SK-N-MC (cell line): ENCODE data around the gene COMMD1.

ENCODE experiments used
- DNase-seq: peaks from one replicate; pipeline ENCODE4 v3.0.0-alpha.2; 2011; ENCODE audit warnings: low read depth, low spot score
- H3K27ac ChIP-seq: fragments of 200-600 bp; sonication (generic); 2 replicates; pipeline ENCODE4 v1.5.1; 2016; ENCODE audit warnings: mixed run types
- H3K36me3 ChIP-seq: fragments of 200-600 bp; sonication (generic); 2 replicates; pipeline ENCODE4 v1.6.1; 2017; ENCODE audit warnings: antibody characterized with exemption, low read length, mixed read lengths; ENCODE audit not compliant: insufficient read depth
- H3K4me3 ChIP-seq: fragments of 200-600 bp; sonication (generic); 2 replicates; pipeline ENCODE4 v1.5.1; 2016
- H3K9ac ChIP-seq: fragments of 200-600 bp; sonication (generic); 2 replicates; pipeline ENCODE4 v1.8.0; 2017; ENCODE audit warnings: mixed run types, mixed read lengths; ENCODE audit not compliant: insufficient read length
- H3K9me3 ChIP-seq: fragments of 200-600 bp; sonication (generic); 2 replicates; pipeline ENCODE4 v1.6.1; 2017; ENCODE audit warnings: low read depth, mild to moderate bottlenecking, antibody characterized with exemption, low read length, moderate library complexity, mixed read lengths
- EZH2 ChIP-seq: fragments of 200-600 bp; sonication (generic); IDR thresholded peaks from one replicate; pipeline ENCODE4 v1.6.1; 2017; ENCODE audit warnings: antibody characterized with exemption
- FOXP2 ChIP-seq: optimal IDR thresholded peaks from 2 replicates; pipeline ENCODE3; 2011; ENCODE audit warnings: mild to moderate bottlenecking, moderate library complexity; ENCODE audit not compliant: insufficient read depth; ENCODE audit errors: extremely low read length, control extremely low read depth
- POLR2AphosphoS5 ChIP-seq: IDR thresholded peaks from 2 replicates; pipeline ENCODE4 v1.6.1; 2012; ENCODE audit warnings: mild to moderate bottlenecking, low read depth, low read length, borderline replicate concordance

COMMD1 gene

DNA sequence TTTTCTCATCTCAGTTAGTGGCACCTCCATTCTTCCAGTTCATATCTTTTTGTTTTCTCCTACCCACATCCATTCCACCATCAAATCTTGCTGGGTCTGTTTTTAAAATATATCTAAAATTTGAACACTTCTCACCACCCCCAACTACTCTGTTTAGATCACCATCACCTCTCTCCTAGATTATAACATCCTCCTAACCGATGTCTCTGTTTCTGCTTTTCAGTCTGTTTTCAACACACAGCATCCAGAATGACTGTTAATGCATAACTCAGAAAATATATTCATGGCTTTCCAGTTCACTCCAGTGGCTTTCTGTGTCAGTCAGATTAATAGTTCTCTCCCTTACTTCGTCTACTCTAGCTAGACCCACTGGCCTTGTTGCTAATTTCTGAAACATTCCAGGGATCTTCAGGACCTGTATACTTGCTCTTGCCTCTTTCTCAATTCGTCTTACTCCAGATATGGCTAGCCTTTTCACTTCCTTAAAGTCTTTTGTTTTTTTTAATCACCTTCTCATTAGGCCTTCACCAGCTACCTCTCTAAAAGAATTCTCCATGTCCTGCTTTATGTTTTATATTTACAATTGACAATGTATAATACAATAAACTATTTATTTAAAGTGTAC, 105.3 kb downstream of the COMMD1 start:
- DNase-seq = no peak
- Histone ChIP-seq H3K36me3 (no peaks in the 10 kb centered on the region), H3K9ac (no peak overlapping the region), H3K4me3 (no peak overlapping the region), H3K27ac (no peak overlapping the region), H3K9me3 (no peaks in the 10 kb centered on the region)
- TF ChIP-seq POLR2AphosphoS5 (no peak), FOXP2 (no peak), EZH2 (no peak)

DNA sequence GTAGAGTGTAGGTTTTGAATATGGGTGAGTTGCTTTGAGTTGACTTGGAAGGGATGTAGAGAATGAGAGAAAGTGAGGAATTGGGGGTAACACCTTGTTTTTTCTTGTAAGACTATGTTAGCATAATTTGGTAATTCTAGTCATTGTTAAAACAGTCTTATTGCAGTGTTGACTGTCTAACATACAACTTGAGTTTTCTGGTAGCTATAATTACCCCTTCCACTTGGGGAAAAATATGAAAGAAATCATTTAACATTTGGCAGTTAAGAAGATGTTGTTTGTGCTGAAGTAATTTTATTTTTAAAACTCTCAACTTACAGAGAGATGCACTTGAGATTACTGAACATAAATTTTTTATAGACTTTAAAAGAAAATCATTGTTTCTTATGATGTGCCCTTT, 108.2 kb downstream of the COMMD1 start:
- no peak for DNase-seq
- Histone ChIP-seq H3K9me3 (no peaks in the 10 kb centered on the region), H3K9ac (no peak overlapping the region), H3K4me3 (no peak overlapping the region), H3K27ac (no peak overlapping the region), H3K36me3 (no peaks in the 10 kb centered on the region)
- TF ChIP-seq POLR2AphosphoS5 (no peak), EZH2 (no peak), FOXP2 (no peak)

DNA sequence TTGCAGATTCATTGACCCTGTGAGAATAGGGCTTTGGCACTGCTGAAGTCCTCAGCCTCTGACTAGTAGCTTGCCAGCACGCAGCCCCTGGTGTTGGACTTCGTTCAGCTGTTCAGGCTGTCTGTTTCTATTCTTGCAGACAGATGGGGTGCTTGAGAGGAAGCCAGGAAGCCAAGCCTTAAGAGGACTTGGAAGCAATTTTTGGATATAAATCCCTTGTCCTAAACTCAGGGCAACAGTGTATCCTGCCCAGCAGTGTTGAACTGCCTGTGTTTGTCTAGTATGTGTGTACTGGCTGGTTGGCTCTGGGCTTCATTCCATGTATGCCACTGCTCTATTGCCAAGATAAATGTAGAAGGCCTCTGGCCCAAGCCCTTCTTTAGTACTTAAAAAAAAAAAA, 108.6 kb downstream of the COMMD1 start:
- no peak overlapping the region for H3K9ac ChIP-seq
- no peak overlapping the region for H3K27ac ChIP-seq
- no peaks in the 10 kb centered on the region for H3K36me3 ChIP-seq
- TF ChIP-seq FOXP2 = no peak
- no peak for TF ChIP-seq EZH2
- TF ChIP-seq POLR2AphosphoS5 = no peak
- DNase-seq = no peak
- no peak overlapping the region for H3K4me3 ChIP-seq
- no peaks in the 10 kb centered on the region for H3K9me3 ChIP-seq

DNA sequence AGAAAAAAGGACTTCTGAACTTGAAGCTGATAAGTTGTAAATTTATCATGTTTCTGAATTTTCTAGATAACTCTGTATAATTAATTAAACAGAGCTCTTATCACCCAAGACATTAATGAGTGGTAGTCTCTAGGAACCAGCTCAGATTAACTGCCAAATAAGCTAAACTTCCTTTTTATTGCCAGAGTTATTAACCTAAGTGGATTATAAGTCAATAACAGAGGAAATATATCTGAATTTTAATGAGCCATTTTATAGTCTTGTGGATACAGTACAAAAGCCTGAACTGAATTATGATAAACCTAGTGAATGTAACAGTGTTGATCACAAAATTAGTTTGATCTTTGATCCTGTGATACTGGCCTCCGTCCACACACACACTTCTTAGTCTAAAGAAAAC, 111.5 kb downstream of the COMMD1 start:
- no peak for TF ChIP-seq POLR2AphosphoS5
- no peak for TF ChIP-seq FOXP2
- no peak for TF ChIP-seq EZH2
- H3K36me3 ChIP-seq = no peaks in the 10 kb centered on the region
- H3K27ac ChIP-seq = no peak overlapping the region
- no peak overlapping the region for H3K4me3 ChIP-seq
- DNase-seq = no peak
- H3K9me3 ChIP-seq = no peaks in the 10 kb centered on the region
- no peak overlapping the region for H3K9ac ChIP-seq

DNA sequence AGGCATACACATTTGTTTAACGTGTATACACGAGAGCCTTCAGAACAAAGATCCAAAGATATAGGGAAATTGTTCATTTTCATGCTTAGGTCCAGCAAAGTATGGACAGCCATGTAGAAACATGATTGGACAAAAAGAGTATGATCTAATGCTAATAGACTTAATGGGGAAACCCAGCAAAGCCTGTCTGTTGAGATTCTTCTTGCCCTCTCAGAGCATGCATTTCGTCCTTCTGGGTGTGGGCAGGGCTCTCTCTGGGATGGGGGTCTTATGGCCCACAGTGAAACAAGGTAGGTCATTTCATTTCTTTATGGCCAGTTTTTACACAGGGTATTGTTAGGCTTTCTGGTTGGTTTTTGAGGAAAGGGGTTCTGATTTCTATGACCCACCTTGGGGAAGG, 124.4 kb downstream of the COMMD1 start:
- Histone ChIP-seq H3K9ac (no peak overlapping the region), H3K27ac (no peak overlapping the region), H3K4me3 (no peak overlapping the region), H3K9me3 (no peaks in the 10 kb centered on the region), H3K36me3 (no peaks in the 10 kb centered on the region)
- TF ChIP-seq POLR2AphosphoS5 = no peak
- no peak for TF ChIP-seq EZH2
- no peak for TF ChIP-seq FOXP2
- DNase-seq = no peak

DNA sequence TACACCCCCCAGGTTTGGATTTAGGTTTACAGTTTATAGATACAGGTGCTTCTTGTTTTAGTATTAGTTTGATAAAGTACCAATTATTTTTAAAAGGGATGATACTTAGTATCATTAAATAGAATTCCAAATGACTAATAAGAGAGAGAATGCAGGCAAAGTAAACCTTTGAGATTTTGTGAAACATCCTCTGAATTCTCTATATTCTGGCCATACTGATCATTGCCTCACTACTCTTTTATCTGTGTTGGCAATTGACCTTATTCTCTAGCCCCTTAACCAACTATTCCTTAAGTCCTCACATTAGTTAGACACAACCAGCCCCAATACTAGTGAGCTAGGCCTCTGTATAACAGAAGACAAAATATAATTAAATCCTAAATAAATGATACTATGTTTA, 125.4 kb downstream of the COMMD1 start:
- Histone ChIP-seq H3K9ac (no peak overlapping the region), H3K4me3 (no peak overlapping the region), H3K9me3 (no peaks in the 10 kb centered on the region), H3K27ac (no peak overlapping the region), H3K36me3 (no peaks in the 10 kb centered on the region)
- DNase-seq = no peak
- TF ChIP-seq FOXP2 = no peak
- no peak for TF ChIP-seq POLR2AphosphoS5
- no peak for TF ChIP-seq EZH2

DNA sequence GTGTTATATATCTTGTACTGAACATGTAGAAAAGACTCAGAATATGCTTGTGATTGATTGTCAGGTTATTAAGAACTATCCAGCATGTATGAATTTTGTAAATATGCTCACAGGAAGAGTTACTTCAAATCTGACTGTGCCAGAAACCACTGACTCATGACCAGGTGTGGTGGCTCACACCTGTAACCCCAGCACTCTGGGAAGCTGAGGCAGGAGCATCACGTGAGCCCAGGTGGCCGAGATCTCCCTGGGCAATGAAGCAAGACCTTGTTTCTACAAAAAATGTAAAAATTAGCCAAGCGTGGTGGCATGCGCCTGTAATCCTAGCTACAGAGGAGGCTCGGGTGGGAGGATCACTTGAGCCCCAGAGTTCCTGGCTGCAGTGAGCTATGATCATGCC, 126.6 kb downstream of the COMMD1 start:
- TF ChIP-seq POLR2AphosphoS5 (no peak), FOXP2 (no peak), EZH2 (no peak)
- H3K9me3 ChIP-seq = no peaks in the 10 kb centered on the region
- H3K4me3 ChIP-seq = no peak overlapping the region
- DNase-seq = no peak
- H3K9ac ChIP-seq = no peak overlapping the region
- H3K36me3 ChIP-seq = no peaks in the 10 kb centered on the region
- H3K27ac ChIP-seq = no peak overlapping the region

DNA sequence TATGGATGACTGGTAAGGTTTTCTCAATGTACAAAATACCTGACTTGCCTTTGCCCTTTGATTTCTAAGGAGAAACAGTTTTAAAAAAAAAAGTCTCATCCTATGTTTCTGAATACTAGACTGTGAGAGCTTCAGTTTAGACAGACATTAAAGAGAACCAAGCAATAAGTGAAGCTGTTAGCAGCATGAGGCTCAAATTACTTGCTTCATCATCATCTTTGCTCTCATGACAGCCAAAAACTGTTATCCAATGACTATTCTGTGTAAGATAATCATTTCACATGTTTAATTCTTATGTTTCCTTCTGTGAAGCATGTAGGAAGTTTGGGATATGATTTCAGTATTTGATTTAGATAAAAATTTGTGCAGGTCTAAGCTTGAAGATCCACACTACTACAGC, 129.2 kb downstream of the COMMD1 start:
- H3K36me3 ChIP-seq = no peaks in the 10 kb centered on the region
- H3K27ac ChIP-seq = no peak overlapping the region
- no peak for DNase-seq
- H3K9me3 ChIP-seq = no peaks in the 10 kb centered on the region
- no peak overlapping the region for H3K9ac ChIP-seq
- H3K4me3 ChIP-seq = no peak overlapping the region
- TF ChIP-seq FOXP2 (no peak), EZH2 (no peak), POLR2AphosphoS5 (no peak)

DNA sequence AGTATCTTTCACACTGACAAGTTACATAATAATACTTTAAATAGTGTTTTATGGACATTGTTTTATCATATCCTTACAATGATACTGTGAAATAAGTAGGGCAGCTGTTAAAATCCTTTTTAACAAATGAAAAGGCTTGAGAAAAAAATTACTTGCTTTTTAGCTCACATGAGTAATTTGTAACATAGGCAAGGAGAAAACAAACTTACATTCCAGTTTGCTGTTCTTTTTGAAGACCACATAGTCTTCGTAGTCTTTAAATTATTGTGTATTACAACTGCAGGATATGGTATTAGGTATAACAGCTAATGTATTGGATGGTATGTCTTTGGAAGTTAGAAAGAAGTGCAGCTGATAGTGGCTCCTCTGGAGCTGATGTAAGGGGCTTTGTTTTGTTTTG, 130.8 kb downstream of the COMMD1 start:
- Histone ChIP-seq H3K36me3 (no peaks in the 10 kb centered on the region), H3K9ac (no peak overlapping the region), H3K9me3 (no peaks in the 10 kb centered on the region), H3K27ac (no peak overlapping the region), H3K4me3 (no peak overlapping the region)
- TF ChIP-seq EZH2 (no peak), FOXP2 (no peak), POLR2AphosphoS5 (no peak)
- DNase-seq = no peak
